Prostate gland (tissue), 2 donors: ENCODE results near the gene N4BP2L1.

Experiments
- CTCF ChIP-seq, 4 experiments: fragments of 200-600 bp in 2 of 4; fragments of 450-650 bp in 2 of 4; sonication (generic) in 2 of 4; IDR thresholded peaks; 1 replicate in 3 of 4; 2 replicates in 1 of 4; pipeline ENCODE4 v1.5.1; 2016 to 2019; ENCODE audit warnings: antibody characterized with exemption in 4 of 4, mild to moderate bottlenecking in 2 of 4, moderate library complexity in 2 of 4
- POLR2A ChIP-seq: fragments of 450-650 bp; IDR thresholded peaks from one replicate; pipeline ENCODE4 v1.6.1; 2016; ENCODE audit warnings: antibody characterized with exemption, mild to moderate bottlenecking
- POLR2AphosphoS5 ChIP-seq: sonication (generic); formaldehyde crosslinking; IDR thresholded peaks from one replicate; pipeline ENCODE4 v1.6.1; 2017; ENCODE audit warnings: antibody characterized with exemption

GRCh38 chr13:32413284-32413683 is 14.6 kb downstream of the N4BP2L1 start:
- TF ChIP-seq CTCF (IDR thresholded peaks at IDR 0.05), result no peak
- no peak for TF ChIP-seq POLR2A
- TF ChIP-seq POLR2AphosphoS5, result no peak
